ENCODE measurements around the gene PHETA2. TPM values are rescaled to one million over a fixed set of nuclear protein-coding genes. Genes with fewer than 3 reads are reported as not detected.
"Not testable (repeated sequence)": the region's sequence is repeated elsewhere in the genome, so short reads cannot be mapped to it uniquely, and the experiment has no call there.

Gene PHETA2
- total RNA-seq, 2 donors from 2014 or later, result 6.5 to 12.7 TPM

DNA sequence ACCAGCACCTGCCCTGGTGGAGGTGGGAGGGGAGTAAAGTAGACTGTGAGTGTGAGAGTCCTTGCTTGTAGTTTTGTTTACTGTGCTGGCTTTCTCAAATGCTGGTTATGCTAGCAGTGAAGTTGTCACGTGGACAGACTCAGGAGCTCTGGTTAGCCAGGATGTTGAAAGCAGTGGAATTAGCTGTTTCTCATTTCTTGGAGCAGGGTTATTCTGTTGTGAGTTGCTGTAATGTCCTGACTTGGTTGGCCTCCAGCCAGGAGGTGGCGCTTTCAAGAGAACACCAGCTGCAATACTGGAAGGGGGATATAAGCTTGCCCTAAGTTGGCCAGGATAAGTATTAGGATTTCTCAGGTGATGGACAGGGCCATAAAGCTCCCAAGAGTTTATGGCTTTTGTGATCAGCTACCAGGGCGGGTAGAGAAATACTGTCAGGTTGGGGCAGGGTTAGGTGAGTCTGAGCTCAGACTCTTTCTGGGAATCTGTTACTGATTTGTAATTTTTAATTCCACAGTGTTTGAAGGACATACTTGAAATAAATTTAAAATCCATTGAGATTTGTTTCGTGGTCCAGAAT lies 42.9 kb downstream of the PHETA2 start:
- no peak for DNase-seq (ENCODE audit: low spot score)
- no peaks in the 10 kb centered on the region for H3K36me3 ChIP-seq
- TF ChIP-seq, protein P1, sequence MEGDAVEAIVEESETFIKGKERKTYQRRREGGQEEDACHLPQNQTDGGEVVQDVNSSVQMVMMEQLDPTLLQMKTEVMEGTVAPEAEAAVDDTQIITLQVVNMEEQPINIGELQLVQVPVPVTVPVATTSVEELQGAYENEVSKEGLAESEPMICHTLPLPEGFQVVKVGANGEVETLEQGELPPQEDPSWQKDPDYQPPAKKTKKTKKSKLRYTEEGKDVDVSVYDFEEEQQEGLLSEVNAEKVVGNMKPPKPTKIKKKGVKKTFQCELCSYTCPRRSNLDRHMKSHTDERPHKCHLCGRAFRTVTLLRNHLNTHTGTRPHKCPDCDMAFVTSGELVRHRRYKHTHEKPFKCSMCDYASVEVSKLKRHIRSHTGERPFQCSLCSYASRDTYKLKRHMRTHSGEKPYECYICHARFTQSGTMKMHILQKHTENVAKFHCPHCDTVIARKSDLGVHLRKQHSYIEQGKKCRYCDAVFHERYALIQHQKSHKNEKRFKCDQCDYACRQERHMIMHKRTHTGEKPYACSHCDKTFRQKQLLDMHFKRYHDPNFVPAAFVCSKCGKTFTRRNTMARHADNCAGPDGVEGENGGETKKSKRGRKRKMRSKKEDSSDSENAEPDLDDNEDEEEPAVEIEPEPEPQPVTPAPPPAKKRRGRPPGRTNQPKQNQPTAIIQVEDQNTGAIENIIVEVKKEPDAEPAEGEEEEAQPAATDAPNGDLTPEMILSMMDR (IDR thresholded peaks at IDR 0.05), result no peak

DNA sequence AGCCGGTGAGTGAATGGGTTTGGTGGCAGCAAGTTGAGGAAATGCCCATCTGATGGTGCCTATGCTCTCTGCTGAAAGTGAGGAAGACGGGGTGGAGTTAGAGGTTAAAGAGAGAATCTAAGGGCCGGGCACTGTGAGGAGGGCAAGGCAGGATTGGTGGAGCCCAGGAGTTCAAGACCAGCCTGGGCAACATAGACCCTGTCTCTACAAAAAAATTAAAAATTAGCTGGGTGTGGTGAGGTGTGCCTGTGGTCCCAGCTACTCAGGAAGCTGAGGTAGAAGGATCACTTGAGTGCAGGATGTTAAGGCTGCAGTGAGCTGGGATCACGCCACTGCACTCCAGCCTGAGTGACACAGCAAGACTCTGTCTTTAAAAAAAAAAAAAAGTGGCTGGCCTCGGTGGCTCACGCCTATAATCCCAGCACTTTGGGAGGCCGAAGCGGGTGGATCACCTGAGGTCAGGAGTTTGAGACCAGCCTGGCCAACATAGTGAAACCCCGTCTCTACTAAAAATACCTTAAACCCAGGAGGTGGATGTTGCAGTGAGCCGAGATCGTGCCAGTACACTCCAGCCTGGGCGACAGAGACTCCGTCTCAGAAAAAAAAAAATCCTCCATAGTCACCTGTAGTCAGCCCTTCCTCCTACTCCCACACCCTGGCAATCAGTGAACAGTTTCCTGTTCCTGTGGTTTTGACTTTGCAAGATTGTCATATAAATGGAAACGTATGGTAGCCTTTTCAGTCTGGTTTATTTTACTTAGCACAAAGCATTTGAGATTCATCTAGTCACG lies 46.4 kb downstream of the PHETA2 start:
- not testable (repeated sequence) for H3K36me3 ChIP-seq; H3K27me3 ChIP-seq; H3K27ac ChIP-seq; H3K4me3 ChIP-seq; H3K4me1 ChIP-seq; H3K9me3 ChIP-seq; DNase-seq (ENCODE audit: low spot score)

More for the DNA sequence above, 42.9 kb downstream of the PHETA2 start:
- H3K27me3 ChIP-seq, result no peaks in the 10 kb centered on the region
- H3K4me1 ChIP-seq, result no peaks in the 10 kb centered on the region
- no peak overlapping the region for H3K27ac ChIP-seq
- H3K9me3 ChIP-seq, result peaks cover 0 to 13% of the 10 kb centered on the region in 2 donors
- H3K4me3 ChIP-seq, result no peak overlapping the region

- H3K4me1 ChIP-seq; DNase-seq (ENCODE audit: low spot score); H3K4me3 ChIP-seq; H3K27me3 ChIP-seq; H3K9me3 ChIP-seq; H3K36me3 ChIP-seq; H3K27ac ChIP-seq: not testable (repeated sequence)
Observed at GRCh38 chr22:42123529-42123928, 49.5 kb downstream of the PHETA2 start.

- DNase-seq (ENCODE audit: low spot score), result no peak
- Histone ChIP-seq H3K4me1 (no peaks in the 10 kb centered on the region), H3K27me3 (no peaks in the 10 kb centered on the region), H3K36me3 (no peaks in the 10 kb centered on the region), H3K4me3 (no peak overlapping the region), H3K27ac (no peak overlapping the region), H3K9me3 (no peaks in the 10 kb centered on the region)
- TF ChIP-seq, protein P1 (IDR thresholded peaks at IDR 0.05), result no peak
Observed at GRCh38 chr22:42127606-42128005, 53.6 kb downstream of the PHETA2 start.

DNA sequence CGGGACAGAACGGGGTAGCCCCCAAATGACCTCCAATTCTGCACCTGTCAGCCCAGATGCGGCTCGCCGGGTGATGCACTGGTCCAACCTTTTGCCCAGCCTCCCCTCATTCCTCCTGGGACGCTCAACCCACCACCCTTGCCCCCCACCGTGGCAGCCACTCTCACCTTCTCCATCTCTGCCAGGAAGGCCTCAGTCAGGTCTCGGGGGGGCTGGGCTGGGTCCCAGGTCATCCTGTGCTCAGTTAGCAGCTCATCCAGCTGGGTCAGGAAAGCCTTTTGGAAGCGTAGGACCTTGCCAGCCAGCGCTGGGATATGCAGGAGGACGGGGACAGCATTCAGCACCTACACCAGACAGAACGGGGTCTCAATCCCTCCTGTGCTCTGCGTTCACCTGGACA lies 54.0 kb downstream of the PHETA2 start:
- not testable (repeated sequence) for DNase-seq (ENCODE audit: low spot score); H3K27me3 ChIP-seq; H3K4me1 ChIP-seq; H3K9me3 ChIP-seq; H3K36me3 ChIP-seq; H3K4me3 ChIP-seq; H3K27ac ChIP-seq

Other genes starting within 250 kb of the PHETA2 start
- 10 to 100 TPM; 45.6 to 61.4 TPM for gene SREBF2, start 241.1 kb upstream of the PHETA2 start, total RNA-seq
- under 1 TPM; 0.31 to 0.67 TPM for gene SHISA8, start 159.2 kb upstream of the PHETA2 start, total RNA-seq
- under 1 TPM; 0.11 to 0.12 TPM for gene TNFRSF13C, start 147.4 kb upstream of the PHETA2 start, total RNA-seq
- gene CENPM, start 127.1 kb upstream of the PHETA2 start, total RNA-seq, result not detected
- gene SEPTIN3, start 104.8 kb upstream of the PHETA2 start, total RNA-seq, result under 1 TPM in 1 of 2 donors, not detected in 1; 0.07 TPM
- gene WBP2NL, start 75.5 kb upstream of the PHETA2 start, total RNA-seq, result under 1 TPM in 1 of 2 donors, not detected in 1; 0.22 TPM
- 10 to 100 TPM; 19.1 to 21.7 TPM for gene NAGA, start 3.4 kb upstream of the PHETA2 start, total RNA-seq
- 10 to 100 TPM in 1 of 2 donors, 1 to 10 TPM in 1; 9.6 to 11.9 TPM for gene SMDT1, start 5.5 kb downstream of the PHETA2 start, total RNA-seq
- gene NDUFA6, start 16.5 kb downstream of the PHETA2 start, total RNA-seq, result 100 to 1,000 TPM; 143 to 185 TPM
- gene CYP2D6, start 56.6 kb downstream of the PHETA2 start, total RNA-seq, result not detected
- gene TCF20, start 196.4 kb downstream of the PHETA2 start, total RNA-seq, result 10 to 100 TPM; 13.6 to 15.5 TPM

Measured in right atrium auricular region (tissue), 2 donors.